ENCODE results near the gene SIGLEC14.

SIGLEC14 gene

GRCh38 chr19:51621178-51621577 is 25.4 kb downstream of the SIGLEC14 start:
- DNase-seq (ENCODE audit: low read depth, low spot score), result no peak

GRCh38 chr19:51615991-51616390 is 30.6 kb downstream of the SIGLEC14 start:
- DNase-seq (ENCODE audit: low read depth, low spot score), result peak; percentile 18

GRCh38 chr19:51614789-51615188 is 31.8 kb downstream of the SIGLEC14 start:
- DNase-seq (ENCODE audit: low read depth, low spot score), result no peak

- DNase-seq (ENCODE audit: low read depth, low spot score), result no peak
Measured at GRCh38 chr19:51610576-51610975, 36.0 kb downstream of the SIGLEC14 start.

GRCh38 chr19:51607920-51608562 is 38.6 kb downstream of the SIGLEC14 start:
- peak; percentile 90 for DNase-seq (ENCODE audit: low read depth, low spot score)

GRCh38 chr19:51607077-51607476 is 39.5 kb downstream of the SIGLEC14 start:
- no peak for DNase-seq (ENCODE audit: low read depth, low spot score)

GRCh38 chr19:51602189-51602854 is 44.3 kb downstream of the SIGLEC14 start:
- no peak for DNase-seq (ENCODE audit: low read depth, low spot score)

- DNase-seq (ENCODE audit: low read depth, low spot score), result no peak
Measured at GRCh38 chr19:51600940-51601580, 45.6 kb downstream of the SIGLEC14 start.

GRCh38 chr19:51599084-51599483 is 47.5 kb downstream of the SIGLEC14 start:
- DNase-seq (ENCODE audit: low read depth, low spot score), result no peak

- DNase-seq (ENCODE audit: low read depth, low spot score), result no peak
Measured at GRCh38 chr19:51598159-51598915, 48.3 kb downstream of the SIGLEC14 start.

- DNase-seq (ENCODE audit: low read depth, low spot score), result no peak
Measured at GRCh38 chr19:51595190-51596175, 51.1 kb downstream of the SIGLEC14 start.

GRCh38 chr19:51594774-51595109 is 51.9 kb downstream of the SIGLEC14 start:
- DNase-seq (ENCODE audit: low read depth, low spot score), result no peak

GRCh38 chr19:51593969-51594773 is 52.5 kb downstream of the SIGLEC14 start:
- DNase-seq (ENCODE audit: low read depth, low spot score), result peak; percentile 97

- peak; percentile 16 for DNase-seq (ENCODE audit: low read depth, low spot score)
Measured at GRCh38 chr19:51593138-51593890, 53.3 kb downstream of the SIGLEC14 start.

Data from ELF-1 (cell line).